ENCODE data around the gene WBP1. TPM values are rescaled to one million over a fixed set of nuclear protein-coding genes. Genes with fewer than 3 reads are reported as not detected.

Gene WBP1
- total and polyA plus RNA-seq, 10 of the 15 experiments (the other 5 are each of a cell fraction or from before 2014, with no cell fraction given) = 4.2 to 76.8 (median 43.8) TPM

- no peak for DNase-seq (ENCODE audit: low read depth, low spot score)
- ChIA-PET SMC1A (ENCODE audit: uncharacterized antibody, unreplicated experiment) (interaction anchor here (0.6 kb wide), 1 partner anchor 46 kb away, joined by 3 read pairs; no protein-coding TSS in a partner anchor), POLR2A (interaction anchor here (0.5 to 1.0 kb wide), 3 partner anchors 8 to 207 kb away, joined by 3 to 10 read pairs (median 3); no protein-coding TSS in a partner anchor), RAD21 (ENCODE audit: unreplicated experiment) (no interaction called here), CTCF (no interaction called here)
- Histone ChIP-seq H3K27ac (ENCODE audit: control insufficient read depth, insufficient read depth) (no peak overlapping the region), H2AFZ (ENCODE audit: control insufficient read depth, low read depth, low read length) (no peak overlapping the region), H3K9me3 (replicated peaks; ENCODE audit: control insufficient read depth, insufficient read depth, low read length) (no peaks in the 10 kb centered on the region), H3K4me3 (no peak overlapping the region), H3K4me2 (ENCODE audit: control insufficient read depth, insufficient read depth) (no peak overlapping the region), H3K27me3 (replicated peaks in 1 of 2; ENCODE audit: control insufficient read depth in 2 of 2, insufficient read depth in 2 of 2, low read length in 1 of 2) (no peaks in the 10 kb centered on the region), H3K79me2 (ENCODE audit: control insufficient read depth, insufficient read depth, low read length) (no peaks in the 10 kb centered on the region), H3K9ac (ENCODE audit: control insufficient read depth, insufficient read depth, low read length) (no peak overlapping the region), H4K20me1 (ENCODE audit: control insufficient read depth, insufficient read depth) (no peaks in the 10 kb centered on the region), H3K4me1 (ENCODE audit: control insufficient read depth, insufficient read depth, low read length) (no peaks in the 10 kb centered on the region), H3K36me3 (ENCODE audit: control insufficient read depth in 2 of 2, insufficient read depth in 2 of 2, low read length in 1 of 2) (no peaks in the 10 kb centered on the region)
- no TSS peak for BruUV-seq (replicated peaks)
- intact Hi-C loops (cut with micrococcal nuclease; ENCODE audit: unreplicated experiment) (no loop called here), in situ Hi-C loops (cut with MboI) (no loop called here)
- FAIRE-seq = no peak
- 89% methylated on average over 2 of the region's 2 CpGs for WGBS (ENCODE audit: insufficient coverage, insufficient replicate concordance, low lambda C conversion rate, missing lambda C conversion rate)
- TF ChIP-seq SMAD1 (IDR thresholded peaks at IDR 0.05; ENCODE audit: low read depth, partially characterized antibody) = no peak
- TF ChIP-seq, protein P1, sequence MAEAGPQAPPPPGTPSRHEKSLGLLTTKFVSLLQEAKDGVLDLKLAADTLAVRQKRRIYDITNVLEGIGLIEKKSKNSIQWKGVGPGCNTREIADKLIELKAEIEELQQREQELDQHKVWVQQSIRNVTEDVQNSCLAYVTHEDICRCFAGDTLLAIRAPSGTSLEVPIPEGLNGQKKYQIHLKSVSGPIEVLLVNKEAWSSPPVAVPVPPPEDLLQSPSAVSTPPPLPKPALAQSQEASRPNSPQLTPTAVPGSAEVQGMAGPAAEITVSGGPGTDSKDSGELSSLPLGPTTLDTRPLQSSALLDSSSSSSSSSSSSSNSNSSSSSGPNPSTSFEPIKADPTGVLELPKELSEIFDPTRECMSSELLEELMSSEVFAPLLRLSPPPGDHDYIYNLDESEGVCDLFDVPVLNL (IDR thresholded peaks at IDR 0.05; ENCODE audit: low read depth, low read length) = no peak
- no peak for TF ChIP-seq SREBF2 (IDR thresholded peaks at IDR 0.05; ENCODE audit: low read length)
- ATAC-seq = no peak
These were observed 9.5 kb upstream of the WBP1 start for GRCh38 chr2:74448771-74449170.

- H2AFZ ChIP-seq (ENCODE audit: control insufficient read depth, low read depth, low read length) = no peak overlapping the region
- peaks cover 3% of the 10 kb centered on the region for H3K4me1 ChIP-seq (ENCODE audit: control insufficient read depth, insufficient read depth, low read length)
- H3K4me2 ChIP-seq (ENCODE audit: control insufficient read depth, insufficient read depth) = no peak overlapping the region
- TF ChIP-seq SMC3 (IDR thresholded peaks at IDR 0.05; ENCODE audit: borderline replicate concordance, low read length) (no peak), RELB (IDR thresholded peaks at IDR 0.05; ENCODE audit: low read depth) (no peak)
- ATAC-seq (no peak), FAIRE-seq (no peak), DNase-seq (ENCODE audit: low read depth, low spot score) (no peak)
- H3K79me2 ChIP-seq (ENCODE audit: control insufficient read depth, insufficient read depth, low read length) = peaks cover 7% of the 10 kb centered on the region
- intact Hi-C loops (cut with micrococcal nuclease; ENCODE audit: unreplicated experiment) (no loop called here), in situ Hi-C loops (cut with MboI) (no loop called here)
- POLR2A ChIA-PET = interaction anchor here (1.2 kb wide), 1 partner anchor 11 kb away, joined by 4 read pairs; no protein-coding TSS in a partner anchor
- no peaks in the 10 kb centered on the region for H3K9me3 ChIP-seq (replicated peaks; ENCODE audit: control insufficient read depth, insufficient read depth, low read length)
- H3K9ac ChIP-seq (ENCODE audit: control insufficient read depth, insufficient read depth, low read length) = no peak overlapping the region
- H3K36me3 ChIP-seq (ENCODE audit: control insufficient read depth in 2 of 2, insufficient read depth in 2 of 2, low read length in 1 of 2) = no peaks in the 10 kb centered on the region
- RAD21 ChIA-PET (ENCODE audit: unreplicated experiment) = interaction anchor here (1.1 kb wide), 1 partner anchor 11 kb away, joined by 5 read pairs; no protein-coding TSS in a partner anchor
- BruUV-seq (replicated peaks) = no TSS peak
- no peak overlapping the region for H3K4me3 ChIP-seq
- WGBS (ENCODE audit: insufficient coverage, insufficient replicate concordance, low lambda C conversion rate, missing lambda C conversion rate) = 67% methylated on average over 3 of the region's 3 CpGs
- H4K20me1 ChIP-seq (ENCODE audit: control insufficient read depth, insufficient read depth) = no peaks in the 10 kb centered on the region
- CTCF ChIA-PET = interaction anchor here (0.6 to 1.0 kb wide), 2 partner anchors 49 to 1196 kb away, joined by 3 read pairs; no protein-coding TSS in a partner anchor
- no peak overlapping the region for H3K27ac ChIP-seq (ENCODE audit: control insufficient read depth, insufficient read depth)
- H3K27me3 ChIP-seq (replicated peaks in 1 of 2; ENCODE audit: control insufficient read depth in 2 of 2, insufficient read depth in 2 of 2, low read length in 1 of 2) = no peaks in the 10 kb centered on the region
- SMC1A ChIA-PET (ENCODE audit: uncharacterized antibody, unreplicated experiment) = no interaction called here
These were observed 7.6 kb upstream of the WBP1 start for GRCh38 chr2:74450570-74451190.
